ENCODE data around the gene DLX3. TPM values are rescaled to one million over a fixed set of nuclear protein-coding genes. Genes with fewer than 3 reads are reported as not detected.

The DLX3 gene
- total RNA-seq, 1 donor from 2014 or later = not detected

DNA sequence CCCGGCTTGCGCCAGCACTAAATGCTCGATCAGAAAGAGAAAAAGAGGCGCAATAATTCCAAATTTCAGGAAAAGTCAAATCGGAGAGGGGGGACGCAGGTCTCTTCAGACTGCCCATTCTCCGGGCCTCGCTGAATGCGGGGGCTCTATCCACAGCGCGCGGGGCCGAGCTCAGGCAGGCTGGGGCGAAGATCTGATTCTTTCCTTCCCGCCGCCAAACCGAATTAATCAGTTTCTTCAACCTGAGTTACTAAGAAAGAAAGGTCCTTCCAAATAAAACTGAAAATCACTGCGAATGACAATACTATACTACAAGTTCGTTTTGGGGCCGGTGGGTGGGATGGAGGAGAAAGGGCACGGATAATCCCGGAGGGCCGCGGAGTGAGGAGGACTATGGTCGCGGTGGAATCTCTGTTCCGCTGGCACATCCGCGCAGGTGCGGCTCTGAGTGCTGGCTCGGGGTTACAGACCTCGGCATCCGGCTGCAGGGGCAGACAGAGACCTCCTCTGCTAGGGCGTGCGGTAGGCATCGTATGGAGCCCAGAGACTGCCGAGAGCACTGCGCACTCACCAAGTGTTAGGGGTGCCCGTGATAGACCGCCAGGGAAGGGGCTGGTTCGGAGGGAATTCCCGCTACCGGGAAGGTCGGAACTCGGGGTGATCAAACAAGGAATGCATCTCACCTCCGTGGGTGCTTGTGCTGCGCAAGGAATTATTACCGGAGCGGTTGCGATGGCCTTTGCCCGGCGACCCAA lies 30.1 kb downstream of the DLX3 start:
- intact Hi-C loops (cut with micrococcal nuclease) = no loop called here
- DNase-seq = no peak
- no peak for ATAC-seq

- DNase-seq = no peak
- intact Hi-C loops (cut with micrococcal nuclease) = no loop called here
- ATAC-seq = no peak
Observed at GRCh38 chr17:49964303-49964768, 30.7 kb downstream of the DLX3 start.

DNA sequence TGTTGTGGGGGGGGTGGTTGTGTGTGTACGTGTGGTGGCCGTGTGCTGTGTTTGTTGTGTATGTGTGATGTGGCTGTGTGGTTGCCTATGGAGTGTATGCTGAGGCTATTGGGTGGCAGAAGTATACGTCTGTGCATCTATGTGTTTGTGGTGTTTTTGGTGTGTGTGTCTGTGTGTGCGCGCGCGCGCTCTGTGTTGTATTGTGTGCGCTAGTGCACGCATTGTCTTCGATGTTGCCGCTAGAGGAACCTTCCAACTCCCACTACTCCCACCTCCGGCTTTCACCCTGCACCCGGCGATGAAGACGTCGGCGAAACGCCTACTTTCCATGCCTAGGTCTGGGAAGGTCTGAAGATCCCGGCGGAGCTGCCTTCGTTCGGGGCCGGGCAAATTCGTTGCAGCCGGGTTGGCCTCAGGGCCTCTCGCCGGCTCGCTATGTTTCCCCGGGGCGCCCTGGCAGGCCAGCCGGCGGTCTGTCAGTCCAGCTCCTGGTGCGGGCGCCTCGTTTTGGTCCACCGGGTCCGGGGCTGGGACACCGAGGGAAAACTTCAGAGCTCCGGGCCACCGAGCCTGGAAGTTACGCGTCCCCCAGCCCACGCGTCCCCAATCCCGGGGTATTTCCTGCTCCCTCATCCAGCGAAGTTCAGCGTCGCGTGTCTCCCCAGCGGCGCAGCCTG lies 31.3 kb downstream of the DLX3 start:
- intact Hi-C loops (cut with micrococcal nuclease) = no loop called here
- DNase-seq = no peak
- no peak for ATAC-seq

DNA sequence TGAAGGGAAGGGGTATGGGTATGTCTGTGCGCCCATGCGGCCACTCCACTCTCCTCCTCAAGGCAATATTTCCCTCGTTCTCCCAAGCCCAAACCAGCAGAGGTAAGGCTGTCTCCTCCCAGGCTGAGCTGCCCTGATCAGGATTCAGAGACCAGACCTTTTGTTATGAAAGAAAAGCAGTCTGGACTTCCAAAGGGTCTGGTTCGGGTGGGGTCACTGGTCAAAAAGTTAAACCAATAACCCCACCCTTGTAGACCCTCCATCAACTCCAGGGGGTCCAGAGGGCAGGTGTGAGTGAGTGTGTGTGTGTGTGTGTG lies 31.8 kb downstream of the DLX3 start:
- ATAC-seq (no peak), DNase-seq (no peak)
- intact Hi-C loops (cut with micrococcal nuclease) = no loop called here

DNA sequence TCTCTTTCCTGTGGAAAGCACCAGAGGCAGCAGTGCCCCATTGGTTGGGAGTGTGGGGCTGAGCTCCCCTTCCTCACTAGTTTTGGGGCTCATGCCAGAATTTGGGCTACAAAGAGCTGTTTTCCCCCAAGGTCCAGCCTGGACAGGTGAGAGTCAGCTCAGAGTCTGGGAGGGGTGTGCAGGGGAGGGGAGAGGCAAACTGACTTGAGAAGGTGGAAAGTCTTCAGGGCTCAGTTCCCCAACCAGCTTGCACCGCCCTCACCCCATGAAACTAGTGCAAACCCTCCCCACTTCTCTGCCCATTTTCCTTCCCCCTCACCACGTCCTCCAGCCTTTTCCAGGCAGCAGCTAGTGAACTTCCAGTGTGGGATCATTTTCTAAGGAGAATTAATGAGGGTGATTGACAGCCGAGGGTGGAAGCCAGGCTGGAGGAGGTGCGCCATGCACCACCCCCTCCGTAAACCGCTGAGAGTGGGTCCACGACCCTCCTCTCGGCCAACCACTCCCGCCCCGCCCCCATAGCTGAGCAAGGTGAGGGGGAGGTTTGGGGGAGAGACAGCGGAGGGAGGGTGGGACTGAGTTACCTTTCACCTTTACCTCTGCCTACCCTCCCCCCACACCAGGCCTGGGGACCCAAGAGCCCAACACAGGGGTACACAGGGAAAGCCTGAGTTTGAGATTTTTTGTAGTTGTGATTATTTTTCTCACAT lies 32.3 kb downstream of the DLX3 start:
- ATAC-seq (no peak), DNase-seq (no peak)
- intact Hi-C loops (cut with micrococcal nuclease) = no loop called here

- intact Hi-C loops (cut with micrococcal nuclease) = no loop called here
- no peak for ATAC-seq
- DNase-seq = no peak
Observed at GRCh38 chr17:49959183-49959935, 35.7 kb downstream of the DLX3 start.

- DNase-seq (no peak), ATAC-seq (no peak)
- intact Hi-C loops (cut with micrococcal nuclease) = no loop called here
Observed at GRCh38 chr17:49958723-49959122, 36.3 kb downstream of the DLX3 start.

DNA sequence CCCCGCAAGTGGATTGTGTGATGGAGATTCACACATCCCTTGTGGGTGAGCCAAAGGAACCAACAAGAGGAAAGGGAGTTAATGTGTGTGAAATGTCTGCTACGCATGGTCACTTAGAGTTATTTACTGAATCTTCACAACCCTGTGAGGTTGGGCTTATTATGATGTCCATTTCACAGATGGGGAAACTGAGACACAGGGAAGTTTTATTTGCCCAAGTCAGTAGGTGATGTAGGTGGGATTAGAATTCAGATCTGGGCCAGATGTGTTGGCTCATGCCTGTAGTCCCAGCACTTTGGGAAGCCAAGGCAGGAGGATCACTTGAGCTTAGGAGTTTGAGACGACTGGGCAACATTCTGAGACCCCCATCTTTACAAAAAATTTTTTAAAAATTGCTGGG lies 37.7 kb downstream of the DLX3 start:
- no peak for DNase-seq
- intact Hi-C loops (cut with micrococcal nuclease) = no loop called here
- no peak for ATAC-seq

DNA sequence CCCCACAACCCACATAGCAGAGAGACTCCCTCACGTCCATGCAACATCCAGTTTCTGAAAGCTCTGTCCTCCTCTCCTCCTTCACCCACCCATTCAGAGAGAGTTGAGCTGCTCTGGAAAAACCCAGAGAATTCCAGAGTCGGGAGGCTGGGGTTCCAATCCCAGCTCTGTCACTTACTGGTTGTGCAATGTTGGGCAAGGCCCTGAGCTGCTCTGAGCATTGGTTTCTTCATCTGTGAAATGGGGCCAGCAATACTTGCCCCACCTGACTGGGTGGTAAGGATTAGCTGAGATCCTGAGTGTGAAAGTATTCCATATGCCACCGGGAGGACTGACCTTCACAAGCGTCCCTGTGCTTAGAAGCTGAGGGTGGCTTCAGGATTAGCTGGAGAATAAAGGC lies 38.2 kb downstream of the DLX3 start:
- intact Hi-C loops (cut with micrococcal nuclease) = no loop called here
- no peak for DNase-seq
- ATAC-seq = no peak

DNA sequence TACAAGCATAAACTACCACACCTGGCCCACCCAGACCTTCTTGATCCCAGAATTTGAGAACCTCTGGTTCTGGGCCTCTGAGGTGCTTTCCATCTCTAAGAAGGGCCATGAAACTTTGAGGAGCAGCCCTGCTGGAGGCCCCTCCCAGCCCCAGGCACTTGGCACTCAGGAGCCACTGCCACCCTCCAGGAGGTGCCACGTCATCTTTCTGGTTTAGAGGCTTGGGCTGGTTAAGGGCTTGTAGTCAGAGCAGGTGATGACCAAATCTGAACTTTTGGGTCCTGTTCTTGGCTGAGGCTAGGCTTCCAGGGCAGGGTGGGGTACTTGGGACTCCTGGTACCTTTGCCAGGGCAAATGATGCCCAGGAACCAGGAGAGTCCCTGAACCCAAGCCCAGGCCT lies 39.9 kb downstream of the DLX3 start:
- intact Hi-C loops (cut with micrococcal nuclease) = no loop called here
- no peak for ATAC-seq
- DNase-seq = no peak

- intact Hi-C loops (cut with micrococcal nuclease) = no loop called here
- no peak for DNase-seq
- ATAC-seq = no peak
Observed at GRCh38 chr17:49952912-49953497, 42.0 kb downstream of the DLX3 start.

- ATAC-seq (peak; percentile 84), DNase-seq (peak; percentile 86)
- intact Hi-C loops (cut with micrococcal nuclease) = no loop called here
Observed at GRCh38 chr17:49952209-49952911, 42.7 kb downstream of the DLX3 start.

DNA sequence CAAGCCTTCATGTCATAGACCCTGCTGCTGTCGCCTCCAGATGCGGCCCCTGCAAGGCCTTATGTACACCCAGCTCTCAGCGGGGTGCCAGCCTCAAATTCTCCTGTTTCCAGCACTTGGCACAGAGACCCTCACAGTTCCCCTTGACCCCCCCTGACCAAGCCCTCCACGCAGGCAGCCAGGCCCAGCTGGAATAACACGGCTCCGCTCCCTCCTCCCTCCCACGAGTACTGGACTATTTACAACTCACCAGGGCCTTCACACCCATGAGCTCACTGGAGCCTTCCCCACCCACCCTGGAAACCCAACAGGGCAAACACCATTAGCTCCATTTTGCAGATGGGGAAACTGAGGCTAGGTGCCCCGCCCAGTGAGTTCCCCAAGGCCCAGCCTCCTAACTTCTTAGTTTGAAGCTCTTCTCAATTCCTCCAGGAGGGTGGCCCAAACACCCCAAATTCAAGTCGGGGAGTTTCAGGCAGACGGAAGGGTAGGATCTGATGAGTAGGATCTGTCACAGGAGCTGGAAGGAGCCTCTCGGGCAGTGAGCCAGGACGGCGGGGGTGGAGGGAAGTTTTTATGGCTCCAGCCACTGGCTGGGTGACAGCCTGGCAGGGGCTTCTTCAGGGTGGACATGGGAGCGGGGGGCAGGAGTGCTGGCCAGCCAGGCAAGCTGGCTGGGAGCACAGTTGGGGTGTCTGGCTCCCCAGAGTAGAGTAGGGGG lies 43.5 kb downstream of the DLX3 start:
- intact Hi-C loops (cut with micrococcal nuclease) = no loop called here
- DNase-seq = no peak
- ATAC-seq = no peak

- intact Hi-C loops (cut with micrococcal nuclease) = no loop called here
- DNase-seq = no peak
- ATAC-seq = no peak
Observed at GRCh38 chr17:49949634-49950033, 45.4 kb downstream of the DLX3 start.

DNA sequence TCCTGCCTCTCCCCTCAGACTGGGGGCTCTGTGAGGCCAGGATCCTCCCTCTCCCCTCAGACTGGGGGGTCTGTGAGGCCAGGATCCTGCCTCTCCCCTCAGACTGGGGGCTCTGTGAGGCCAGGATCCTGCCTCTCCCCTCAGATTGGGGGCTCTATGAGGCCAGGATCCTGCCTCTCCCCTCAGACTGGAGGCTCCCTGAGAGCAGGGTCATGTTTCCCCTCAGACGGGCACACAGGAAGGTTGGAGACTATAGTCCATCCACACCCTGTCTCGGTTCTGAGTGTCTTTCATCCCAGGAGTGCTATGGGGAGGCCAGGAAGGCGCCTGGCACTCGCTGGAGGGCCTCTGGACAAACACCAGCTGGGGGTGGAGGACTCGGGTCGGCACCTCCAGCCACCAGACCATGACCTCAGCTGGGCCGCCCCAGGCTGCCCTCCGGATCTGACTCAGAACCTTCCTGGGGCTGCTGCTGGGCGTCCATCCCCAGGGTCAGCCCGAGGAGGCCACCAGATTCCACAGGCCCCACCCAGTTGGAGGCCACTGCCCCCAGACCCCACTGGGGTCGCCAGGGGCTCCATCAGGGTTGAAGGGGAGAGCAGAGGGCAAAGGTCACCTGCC lies 48.0 kb downstream of the DLX3 start:
- intact Hi-C loops (cut with micrococcal nuclease) = no loop called here

DNA sequence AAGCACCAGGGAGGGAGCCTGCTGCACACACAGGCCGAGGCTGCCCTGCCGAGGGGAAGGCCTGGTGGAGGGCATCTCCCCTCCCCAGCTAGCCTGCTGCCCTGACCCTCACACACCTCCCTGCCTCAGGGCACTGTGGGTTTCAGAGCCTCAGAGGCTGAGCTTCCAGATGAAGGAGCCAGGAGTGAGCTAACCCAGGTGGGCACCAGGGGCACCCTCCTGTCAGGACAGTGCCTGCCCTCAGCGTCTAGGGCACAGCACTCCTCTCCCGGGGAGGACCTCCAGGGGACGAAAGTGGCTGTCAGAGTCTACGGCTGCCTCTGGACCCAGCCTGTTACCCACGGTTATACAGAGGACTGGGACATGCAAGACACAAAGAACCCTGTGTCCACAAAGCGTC lies 48.8 kb downstream of the DLX3 start:
- intact Hi-C loops (cut with micrococcal nuclease) = no loop called here
- no peak for ATAC-seq
- DNase-seq = no peak

More for the DNA sequence above, 48.0 kb downstream of the DLX3 start:
- no peak for ATAC-seq
- DNase-seq = no peak

DNA sequence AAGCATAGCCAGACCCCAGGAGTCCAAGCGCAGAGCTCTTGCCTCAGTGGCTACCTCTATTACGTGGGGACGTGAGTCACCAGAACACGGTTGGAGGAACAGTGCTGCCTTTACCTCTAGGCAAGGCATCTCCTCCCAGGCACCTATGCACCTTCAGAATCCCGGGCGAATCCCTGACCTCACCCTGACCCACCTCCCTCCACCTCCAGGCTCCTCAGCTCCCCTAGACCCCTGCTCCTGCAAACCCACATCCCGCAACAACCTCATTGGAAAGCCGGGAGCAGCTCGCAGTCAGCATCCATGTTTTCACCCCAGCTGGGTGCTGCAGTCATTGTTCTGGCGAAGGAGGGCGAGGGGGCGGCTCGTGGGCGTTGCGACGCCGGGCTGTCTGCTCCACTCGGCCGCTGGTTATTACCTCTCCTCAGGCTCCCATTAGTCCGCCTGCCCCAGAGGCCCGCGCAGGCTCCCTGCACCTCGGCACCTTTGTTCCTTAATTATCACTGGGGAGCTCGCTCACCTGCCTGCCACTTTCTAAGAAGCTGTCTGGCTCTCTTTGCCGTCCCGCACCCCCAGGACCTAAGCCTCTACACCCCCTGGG lies 50.7 kb downstream of the DLX3 start:
- intact Hi-C loops (cut with micrococcal nuclease) = no loop called here
- DNase-seq (no peak), ATAC-seq (no peak)

Data from left ventricle myocardium superior (tissue), 1 donor.